ENCODE data around the gene MRE11.

MRE11 gene

DNA sequence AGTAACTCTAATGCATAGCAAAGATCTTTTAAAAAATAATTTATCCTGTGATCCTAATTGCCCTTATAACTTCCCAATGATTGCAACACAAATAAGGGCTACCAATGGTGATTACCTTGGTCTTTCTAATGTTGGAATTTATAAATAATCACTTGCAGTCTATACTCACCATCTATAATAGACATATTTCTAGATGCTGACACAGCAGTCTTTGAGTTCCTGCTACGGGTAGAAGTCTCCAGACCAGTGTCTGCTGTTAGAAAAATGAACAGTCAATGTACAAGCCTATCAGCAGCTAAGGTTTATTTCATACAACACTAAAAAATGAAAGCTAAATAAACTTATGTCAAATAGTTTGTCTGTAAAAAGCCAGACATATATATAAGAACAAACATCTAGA, 48.0 kb downstream of the MRE11 start:
- DNase-seq (ENCODE audit: low read depth): no peak
- H3K4me3 ChIP-seq (ENCODE audit: low read depth, low read length): no peak overlapping the region
- TF ChIP-seq, protein P1, sequence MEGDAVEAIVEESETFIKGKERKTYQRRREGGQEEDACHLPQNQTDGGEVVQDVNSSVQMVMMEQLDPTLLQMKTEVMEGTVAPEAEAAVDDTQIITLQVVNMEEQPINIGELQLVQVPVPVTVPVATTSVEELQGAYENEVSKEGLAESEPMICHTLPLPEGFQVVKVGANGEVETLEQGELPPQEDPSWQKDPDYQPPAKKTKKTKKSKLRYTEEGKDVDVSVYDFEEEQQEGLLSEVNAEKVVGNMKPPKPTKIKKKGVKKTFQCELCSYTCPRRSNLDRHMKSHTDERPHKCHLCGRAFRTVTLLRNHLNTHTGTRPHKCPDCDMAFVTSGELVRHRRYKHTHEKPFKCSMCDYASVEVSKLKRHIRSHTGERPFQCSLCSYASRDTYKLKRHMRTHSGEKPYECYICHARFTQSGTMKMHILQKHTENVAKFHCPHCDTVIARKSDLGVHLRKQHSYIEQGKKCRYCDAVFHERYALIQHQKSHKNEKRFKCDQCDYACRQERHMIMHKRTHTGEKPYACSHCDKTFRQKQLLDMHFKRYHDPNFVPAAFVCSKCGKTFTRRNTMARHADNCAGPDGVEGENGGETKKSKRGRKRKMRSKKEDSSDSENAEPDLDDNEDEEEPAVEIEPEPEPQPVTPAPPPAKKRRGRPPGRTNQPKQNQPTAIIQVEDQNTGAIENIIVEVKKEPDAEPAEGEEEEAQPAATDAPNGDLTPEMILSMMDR (conservative IDR thresholded peaks at IDR 0.05; ENCODE audit: low read depth, low read length): no peak

DNA sequence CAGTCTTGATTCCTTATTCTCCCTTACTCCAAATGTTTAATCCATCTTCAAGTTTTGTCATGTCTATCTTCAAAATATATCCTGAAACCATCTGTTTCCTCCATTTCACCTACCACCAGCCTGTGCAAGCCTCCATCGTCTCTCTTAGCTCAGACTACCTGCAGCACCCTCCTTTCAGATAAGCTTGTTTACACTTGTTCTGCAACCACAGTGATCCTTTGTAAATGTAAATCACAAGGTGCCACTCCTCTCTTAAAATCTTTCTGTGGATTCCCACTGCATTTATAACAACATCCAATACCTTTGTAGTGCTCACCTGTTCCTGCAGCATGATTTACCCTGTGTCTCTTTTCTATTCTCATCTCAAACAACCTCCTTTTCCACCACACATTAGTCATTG, 60.6 kb downstream of the MRE11 start:
- TF ChIP-seq, protein P1 (conservative IDR thresholded peaks at IDR 0.05; ENCODE audit: low read depth, low read length): no peak
- DNase-seq (ENCODE audit: low read depth): no peak
- no peak overlapping the region for H3K4me3 ChIP-seq (ENCODE audit: low read depth, low read length)

DNA sequence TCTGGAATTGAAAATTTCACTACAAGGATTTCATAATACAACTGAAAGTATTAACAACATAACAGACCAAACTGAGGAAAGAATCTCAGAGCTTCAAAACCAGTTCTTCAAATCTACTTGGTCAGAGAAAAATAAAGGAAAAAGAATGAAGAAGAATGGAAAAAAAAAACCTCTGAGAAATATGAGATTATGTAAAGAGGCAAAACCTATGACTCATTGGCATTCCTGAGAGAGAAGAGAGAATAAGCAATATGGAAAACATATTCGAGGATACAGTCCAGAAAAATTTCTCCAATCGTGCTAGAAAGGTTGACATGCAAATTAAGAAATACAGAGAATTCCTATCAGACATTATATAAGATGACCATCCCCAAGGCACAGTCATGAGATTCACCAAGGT, 69.0 kb downstream of the MRE11 start:
- peak; percentile 58 for DNase-seq (ENCODE audit: low read depth)
- no peak overlapping the region for H3K4me3 ChIP-seq (ENCODE audit: low read depth, low read length)
- TF ChIP-seq, protein P1 (conservative IDR thresholded peaks at IDR 0.05; ENCODE audit: low read depth, low read length): no peak

DNA sequence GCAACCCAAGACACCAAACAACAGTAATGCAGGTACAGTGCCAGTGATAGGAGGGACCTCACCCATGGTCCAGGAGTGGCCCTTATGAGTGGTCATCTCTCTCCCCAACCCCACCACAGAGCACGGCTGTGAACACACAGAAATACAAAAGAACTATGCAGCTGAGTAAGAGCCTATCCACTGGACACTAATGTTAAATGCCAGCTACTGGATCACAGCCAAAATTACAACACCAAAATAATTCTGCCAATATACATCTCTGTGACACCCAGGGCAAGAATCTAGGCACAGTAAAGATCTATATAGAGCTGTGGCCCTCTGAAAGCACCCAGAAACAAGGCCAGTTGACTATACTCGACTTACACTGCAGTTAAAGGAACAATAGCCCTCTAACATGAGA, 69.6 kb downstream of the MRE11 start:
- peak; percentile 21 for DNase-seq (ENCODE audit: low read depth)
- TF ChIP-seq, protein P1 (conservative IDR thresholded peaks at IDR 0.05; ENCODE audit: low read depth, low read length): no peak
- H3K4me3 ChIP-seq (ENCODE audit: low read depth, low read length): no peak overlapping the region

DNA sequence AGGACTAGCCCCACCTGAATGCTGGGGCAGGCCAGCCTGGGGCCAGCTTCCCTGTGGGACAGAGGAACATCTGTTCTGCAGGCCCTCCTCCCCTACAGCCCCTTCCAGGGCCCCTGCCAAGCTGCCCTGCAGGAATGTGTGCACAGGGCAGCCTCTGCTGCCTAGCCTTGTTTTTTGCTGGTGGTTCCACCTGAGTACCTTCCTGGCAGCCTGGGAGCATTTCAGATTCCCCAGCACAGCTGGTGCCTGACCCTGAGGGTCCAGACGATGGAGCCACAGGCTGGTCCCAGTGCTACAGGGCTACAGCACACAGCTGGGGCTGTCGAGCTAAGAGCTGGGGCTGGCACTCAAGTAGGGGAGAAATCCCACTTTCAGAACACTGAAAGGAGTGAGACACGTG, 70.1 kb downstream of the MRE11 start:
- DNase-seq (ENCODE audit: low read depth): no peak
- TF ChIP-seq, protein P1 (conservative IDR thresholded peaks at IDR 0.05; ENCODE audit: low read depth, low read length): no peak
- H3K4me3 ChIP-seq (ENCODE audit: low read depth, low read length): no peak overlapping the region

DNA sequence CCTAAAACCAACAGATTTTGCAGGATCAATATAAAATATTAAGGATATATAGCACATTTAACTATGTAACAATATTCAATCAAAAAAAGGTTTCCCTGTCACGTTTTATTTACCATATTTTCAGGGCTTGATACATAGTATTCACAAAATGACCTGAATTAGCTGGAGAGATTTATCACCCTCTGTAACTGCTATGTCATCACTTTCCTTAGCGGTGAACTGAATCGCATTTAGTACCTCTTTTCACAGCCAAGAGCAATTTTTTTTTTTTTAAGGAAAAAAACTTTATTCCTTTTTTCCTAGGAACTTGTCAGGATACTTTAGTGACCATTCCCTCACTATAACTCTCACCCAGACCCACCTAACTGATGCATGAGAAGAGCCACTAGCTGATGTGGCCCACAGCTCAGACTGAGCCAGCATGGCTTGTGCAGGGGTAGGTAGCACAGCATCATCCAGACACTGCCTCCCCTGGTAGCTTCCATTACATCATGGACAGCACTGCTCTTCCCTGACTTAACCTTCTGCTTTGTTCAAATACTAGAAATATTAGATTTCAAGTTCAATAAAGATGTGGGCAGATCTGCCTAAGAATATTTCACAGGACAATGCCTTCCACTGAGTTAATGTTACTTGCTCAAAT, 75.4 kb downstream of the MRE11 start:
- H3K4me3 ChIP-seq (ENCODE audit: low read depth, low read length): no peak overlapping the region
- TF ChIP-seq, protein P1 (conservative IDR thresholded peaks at IDR 0.05; ENCODE audit: low read depth, low read length): peak; percentile 3
- DNase-seq (ENCODE audit: low read depth): no peak

DNA sequence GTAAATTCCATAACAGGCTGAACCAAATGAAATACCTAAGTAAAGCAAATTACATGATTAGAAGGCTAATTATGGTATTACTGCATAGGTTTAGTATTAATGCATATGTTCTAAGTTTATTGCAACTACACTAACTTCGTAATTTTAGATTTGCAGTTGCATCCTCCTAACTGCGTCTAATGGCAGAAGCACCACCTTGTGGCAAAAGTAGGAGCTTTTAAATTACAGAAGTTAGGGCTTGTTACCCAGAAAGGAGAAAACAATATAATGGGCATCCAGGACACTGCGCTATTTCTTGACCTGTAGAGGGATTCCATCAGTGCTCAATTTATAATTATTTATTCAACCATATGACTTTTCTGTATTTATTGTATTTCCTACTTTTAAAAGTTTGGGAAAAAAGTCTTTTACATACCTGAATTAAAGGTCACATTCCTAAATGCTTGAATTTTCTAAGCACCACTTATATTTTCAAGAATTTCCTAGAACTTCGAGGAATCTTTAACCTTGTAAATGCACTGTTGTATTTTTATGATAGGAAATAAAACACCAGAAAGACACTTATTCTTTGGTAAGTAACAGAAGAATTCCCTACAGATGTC, 76.2 kb downstream of the MRE11 start:
- DNase-seq (ENCODE audit: low read depth): peak; percentile 72
- TF ChIP-seq, protein P1 (conservative IDR thresholded peaks at IDR 0.05; ENCODE audit: low read depth, low read length): peak; percentile 78

More for the DNA sequence above, 76.2 kb downstream of the MRE11 start:
- H3K4me3 ChIP-seq (ENCODE audit: low read depth, low read length): no peak overlapping the region

All from choroid plexus epithelial cell (primary cell).